ENCODE measurements around the gene NLK. TPM values are rescaled to one million over a fixed set of nuclear protein-coding genes. Genes with fewer than 3 reads are reported as not detected.
"Not testable (repeated sequence)": the region's sequence is repeated elsewhere in the genome, so short reads cannot be mapped to it uniquely, and the experiment has no call there.

NLK gene
- total RNA-seq, 1 donor from 2014 or later, result 13.3 TPM

DNA sequence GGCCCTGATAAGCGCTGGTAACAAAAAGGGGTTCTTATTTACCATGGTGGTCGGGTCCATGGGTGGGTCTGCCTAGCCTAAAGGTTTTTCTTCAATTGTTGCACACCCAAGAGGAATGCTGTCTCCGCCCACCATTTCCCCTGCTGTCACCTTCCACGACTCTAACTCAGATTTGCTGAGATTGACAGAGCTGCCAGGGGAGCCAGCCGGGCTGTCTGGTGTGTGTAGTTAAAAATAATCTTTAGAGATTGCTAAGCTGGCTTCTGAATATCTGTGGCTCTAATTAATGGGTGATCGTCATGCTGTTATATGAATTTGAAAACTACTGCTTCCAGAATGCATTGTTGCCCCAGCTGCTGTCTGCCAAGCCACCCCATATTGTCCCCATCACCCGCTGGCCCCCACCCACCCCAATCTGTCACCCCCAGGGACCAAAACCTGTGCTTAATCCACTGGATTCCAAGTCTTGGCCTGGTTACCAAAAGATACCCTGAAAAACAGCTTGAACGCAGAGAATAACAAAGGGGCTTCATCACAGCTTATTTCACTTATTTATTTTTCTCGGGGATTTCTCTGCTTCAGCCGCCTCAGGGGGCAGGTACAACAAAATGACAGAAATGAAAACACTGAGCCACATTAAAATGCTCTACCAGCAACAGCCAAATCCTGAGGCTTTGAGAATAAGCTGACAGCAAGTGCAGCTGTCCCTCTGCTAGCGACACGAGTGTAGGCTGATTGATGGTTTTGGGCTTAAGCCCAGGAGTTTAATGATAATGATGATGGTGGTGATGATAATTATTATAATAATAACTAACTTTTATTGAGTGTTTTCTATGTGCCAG is 46.1 kb upstream of the NLK start:
- Histone ChIP-seq H3K27ac (no peak overlapping the region), H3K4me1 (no peaks in the 10 kb centered on the region), H3K9me3 (no peaks in the 10 kb centered on the region), H3K36me3 (no peaks in the 10 kb centered on the region), H3K27me3 (no peaks in the 10 kb centered on the region), H3K4me3 (no peak overlapping the region)
- intact Hi-C loops (cut with DNase I), result no loop called here
- TF ChIP-seq POLR2A (IDR thresholded peaks at IDR 0.05) (no peak), POLR2AphosphoS5 (IDR thresholded peaks at IDR 0.05; ENCODE audit: insufficient read depth in 1 of 2, low read depth in 1 of 2) (no peak)
- TF ChIP-seq, protein P1, sequence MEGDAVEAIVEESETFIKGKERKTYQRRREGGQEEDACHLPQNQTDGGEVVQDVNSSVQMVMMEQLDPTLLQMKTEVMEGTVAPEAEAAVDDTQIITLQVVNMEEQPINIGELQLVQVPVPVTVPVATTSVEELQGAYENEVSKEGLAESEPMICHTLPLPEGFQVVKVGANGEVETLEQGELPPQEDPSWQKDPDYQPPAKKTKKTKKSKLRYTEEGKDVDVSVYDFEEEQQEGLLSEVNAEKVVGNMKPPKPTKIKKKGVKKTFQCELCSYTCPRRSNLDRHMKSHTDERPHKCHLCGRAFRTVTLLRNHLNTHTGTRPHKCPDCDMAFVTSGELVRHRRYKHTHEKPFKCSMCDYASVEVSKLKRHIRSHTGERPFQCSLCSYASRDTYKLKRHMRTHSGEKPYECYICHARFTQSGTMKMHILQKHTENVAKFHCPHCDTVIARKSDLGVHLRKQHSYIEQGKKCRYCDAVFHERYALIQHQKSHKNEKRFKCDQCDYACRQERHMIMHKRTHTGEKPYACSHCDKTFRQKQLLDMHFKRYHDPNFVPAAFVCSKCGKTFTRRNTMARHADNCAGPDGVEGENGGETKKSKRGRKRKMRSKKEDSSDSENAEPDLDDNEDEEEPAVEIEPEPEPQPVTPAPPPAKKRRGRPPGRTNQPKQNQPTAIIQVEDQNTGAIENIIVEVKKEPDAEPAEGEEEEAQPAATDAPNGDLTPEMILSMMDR (IDR thresholded peaks at IDR 0.05), result no peak
- DNase-seq (ENCODE audit: extremely low spot score in 2 of 2), result no peak

DNA sequence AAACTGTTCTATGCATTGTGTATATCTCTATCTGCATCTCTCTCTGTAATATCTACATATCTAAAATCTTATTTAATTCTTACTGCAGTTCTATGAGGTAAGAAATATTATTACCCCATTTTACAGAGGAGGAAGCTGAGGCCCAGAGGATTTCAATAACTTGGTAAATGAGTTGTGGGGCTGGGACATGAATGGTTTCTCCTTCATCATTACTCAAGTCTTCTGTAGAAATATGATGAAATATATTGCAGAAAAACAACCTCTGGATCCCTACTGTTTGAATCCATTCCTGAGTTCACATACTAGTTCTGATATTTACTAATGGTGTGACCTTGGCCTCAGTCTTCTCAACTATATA is 45.5 kb upstream of the NLK start:
- TF ChIP-seq POLR2A (IDR thresholded peaks at IDR 0.05) (no peak), POLR2AphosphoS5 (IDR thresholded peaks at IDR 0.05; ENCODE audit: insufficient read depth in 1 of 2, low read depth in 1 of 2) (no peak)
- TF ChIP-seq, protein P1 (IDR thresholded peaks at IDR 0.05), result no peak
- Histone ChIP-seq H3K36me3 (no peaks in the 10 kb centered on the region), H3K9me3 (no peaks in the 10 kb centered on the region), H3K27ac (no peak overlapping the region), H3K4me1 (no peaks in the 10 kb centered on the region), H3K27me3 (no peaks in the 10 kb centered on the region), H3K4me3 (no peak overlapping the region)
- DNase-seq (ENCODE audit: extremely low spot score in 2 of 2), result no peak
- intact Hi-C loops (cut with DNase I), result no loop called here

DNA sequence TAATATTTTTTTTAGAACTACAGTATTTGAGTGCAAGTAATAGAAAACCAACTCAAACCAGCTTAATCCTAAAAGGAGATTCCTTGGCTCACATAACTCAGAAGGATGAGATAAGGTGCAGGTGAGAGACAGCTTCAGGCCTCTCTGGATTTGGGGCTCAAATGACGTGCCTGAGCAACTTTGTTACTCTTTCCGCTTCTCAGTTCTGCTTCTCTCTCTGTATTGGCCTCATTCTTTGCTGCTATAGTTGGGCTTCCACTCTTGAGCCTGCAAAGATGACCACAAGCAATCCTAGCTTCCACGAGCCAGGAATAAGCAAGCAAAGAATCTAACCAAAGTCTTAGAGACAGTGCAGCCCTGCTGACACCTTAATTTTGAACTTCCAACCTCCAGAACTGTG is 45.0 kb upstream of the NLK start:
- Histone ChIP-seq H3K4me1 (no peaks in the 10 kb centered on the region), H3K27me3 (no peaks in the 10 kb centered on the region), H3K36me3 (no peaks in the 10 kb centered on the region), H3K27ac (no peak overlapping the region), H3K4me3 (no peak overlapping the region), H3K9me3 (no peaks in the 10 kb centered on the region)
- intact Hi-C loops (cut with DNase I), result no loop called here
- TF ChIP-seq, protein P1 (IDR thresholded peaks at IDR 0.05), result no peak
- TF ChIP-seq POLR2AphosphoS5 (IDR thresholded peaks at IDR 0.05; ENCODE audit: insufficient read depth in 1 of 2, low read depth in 1 of 2), result no peak
- TF ChIP-seq POLR2A (IDR thresholded peaks at IDR 0.05), result no peak
- DNase-seq (ENCODE audit: extremely low spot score in 2 of 2), result no peak

DNA sequence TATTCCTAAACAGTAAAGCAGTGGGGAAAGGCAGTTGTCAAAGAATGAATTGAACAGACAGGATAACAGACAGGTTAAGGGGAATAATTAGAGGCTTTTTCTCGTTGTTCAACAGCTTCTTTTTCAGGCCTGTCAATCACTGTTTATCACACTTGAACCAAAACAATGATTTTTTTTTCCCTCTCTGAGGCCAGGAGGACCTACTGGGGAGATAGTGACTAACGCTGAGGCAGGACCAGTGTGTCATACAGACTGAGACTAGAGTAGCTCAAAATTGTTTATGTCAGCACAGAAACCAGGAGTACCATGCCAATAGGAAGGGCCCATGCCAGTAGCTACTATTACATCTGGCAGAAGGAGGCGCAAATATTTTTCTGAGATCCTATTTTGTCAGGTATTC is 41.3 kb upstream of the NLK start:
- TF ChIP-seq POLR2AphosphoS5 (IDR thresholded peaks at IDR 0.05; ENCODE audit: insufficient read depth in 1 of 2, low read depth in 1 of 2), result no peak
- no peak for TF ChIP-seq POLR2A (IDR thresholded peaks at IDR 0.05)
- TF ChIP-seq, protein P1 (IDR thresholded peaks at IDR 0.05), result no peak
- DNase-seq (ENCODE audit: extremely low spot score in 2 of 2), result no peak
- no peak overlapping the region for H3K27ac ChIP-seq
- no peaks in the 10 kb centered on the region for H3K36me3 ChIP-seq
- no peak overlapping the region for H3K4me3 ChIP-seq
- H3K27me3 ChIP-seq, result no peaks in the 10 kb centered on the region
- intact Hi-C loops (cut with DNase I), result no loop called here
- no peaks in the 10 kb centered on the region for H3K4me1 ChIP-seq
- no peaks in the 10 kb centered on the region for H3K9me3 ChIP-seq

DNA sequence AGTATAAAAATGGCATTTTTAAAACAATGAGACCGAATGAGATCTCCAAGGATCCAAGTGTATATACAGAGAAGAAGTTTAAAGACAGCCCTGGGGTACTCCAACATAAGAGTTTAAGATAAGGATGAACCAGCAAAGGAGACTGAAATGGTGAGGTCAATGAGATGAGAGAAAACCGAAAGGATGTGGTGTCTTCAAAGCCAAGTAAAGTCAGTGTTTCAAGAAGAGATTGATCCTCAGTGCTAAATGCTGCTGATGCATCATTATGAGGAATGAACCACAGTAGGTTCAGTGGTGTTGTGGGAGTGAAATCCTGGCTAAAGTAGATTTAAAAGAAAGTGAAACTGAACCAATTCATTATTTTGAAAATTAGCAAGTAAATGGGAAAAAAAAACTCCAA is 38.1 kb upstream of the NLK start:
- DNase-seq (ENCODE audit: extremely low spot score in 2 of 2), result no peak
- Histone ChIP-seq H3K4me3 (no peak overlapping the region), H3K27ac (no peak overlapping the region), H3K36me3 (no peaks in the 10 kb centered on the region), H3K4me1 (no peaks in the 10 kb centered on the region), H3K9me3 (no peaks in the 10 kb centered on the region), H3K27me3 (no peaks in the 10 kb centered on the region)
- TF ChIP-seq POLR2AphosphoS5 (IDR thresholded peaks at IDR 0.05; ENCODE audit: insufficient read depth in 1 of 2, low read depth in 1 of 2) (no peak), POLR2A (IDR thresholded peaks at IDR 0.05) (no peak)
- TF ChIP-seq, protein P1 (IDR thresholded peaks at IDR 0.05), result no peak
- intact Hi-C loops (cut with DNase I), result no loop called here

DNA sequence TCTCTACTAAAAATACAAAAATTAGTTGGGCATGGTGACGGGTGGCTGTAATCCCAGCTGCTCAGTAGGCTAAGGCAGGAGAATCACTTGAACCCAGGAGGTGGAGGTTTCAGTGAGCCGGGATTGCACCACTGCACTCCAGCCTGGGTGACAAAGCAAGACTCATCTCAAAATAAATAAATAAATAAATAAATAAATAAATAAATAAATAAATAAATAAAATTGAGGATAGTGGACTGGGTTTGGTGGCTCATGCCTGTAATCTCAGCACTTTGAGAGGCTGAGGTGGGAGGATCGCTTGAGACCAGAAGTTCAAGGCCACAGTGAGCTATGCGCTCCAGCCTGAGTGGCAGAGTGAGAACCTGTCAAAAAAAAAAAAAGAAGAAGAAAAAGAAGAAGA is 34.6 kb upstream of the NLK start:
- H3K36me3 ChIP-seq; intact Hi-C loops (cut with DNase I); H3K4me1 ChIP-seq; H3K9me3 ChIP-seq; DNase-seq (ENCODE audit: extremely low spot score in 2 of 2); H3K27me3 ChIP-seq; H3K4me3 ChIP-seq; H3K27ac ChIP-seq: not testable (repeated sequence)
